Endothelial cell of umbilical vein (primary cell): ENCODE data around the gene CTR9. TPM values are rescaled to one million over a fixed set of nuclear protein-coding genes. Genes with fewer than 3 reads are reported as not detected.

ENCODE experiments used
- BruUV-seq: library from RNA; stranded (reverse); fragments of 400-500 nt; replicated peaks from 2 replicates; lab custom pipeline; 2021; lab: Mats Ljungman, UMichigan
- CTCF ChIA-PET: fragments of 300-600, 350-600 bp; sonication (Branson Sonifier 250); formaldehyde crosslinking; loops from one replicate; lab custom pipeline; 2021; ENCODE audit warnings: antibody characterized with exemption, inconsistent platforms; lab: Charles Lee
- POLR2A ChIA-PET: fragments of 300-600, 350-600 bp; sonication (Branson Sonifier 250); formaldehyde crosslinking; loops from one replicate; lab custom pipeline; 2021; ENCODE audit warnings: antibody characterized with exemption, inconsistent platforms; lab: Charles Lee
- DNase-seq: peaks from one replicate; pipeline ENCODE4 v3.0.0-alpha.2; 2011; ENCODE audit warnings: low read depth, low spot score
- FAIRE-seq: peaks from 2 replicates; lab custom pipeline; 2011; peaks lifted over from hg19 to GRCh38; lab: Jason Lieb, UNC
- H2AFZ ChIP-seq: 2 replicates; pipeline ENCODE4 v1.6.0; 2012; ENCODE audit warnings: low read depth, low read length, control low read depth, inconsistent platforms
- H3K27ac ChIP-seq: 2 replicates; pipeline ENCODE4 v1.5.1; 2011; ENCODE audit warnings: low read depth, mild to moderate bottlenecking, control low read depth, low read length, moderate library complexity; ENCODE audit not compliant: insufficient read depth
- H3K27me3 ChIP-seq, 2 experiments: 2 replicates each; pipeline versions ENCODE4 v1.6.0 to v1.6.1; 2011; ENCODE audit warnings: low read length in 2 of 2, mixed read lengths in 1 of 2; ENCODE audit not compliant: control insufficient read depth in 2 of 2, insufficient read depth in 2 of 2
- H3K36me3 ChIP-seq, 2 experiments: 2 replicates in 1 of 2; 3 replicates in 1 of 2; pipeline ENCODE4 v1.5.1; 2011; ENCODE audit warnings: low read length in 2 of 2, mild to moderate bottlenecking in 1 of 2, moderate library complexity in 1 of 2; ENCODE audit not compliant: control insufficient read depth in 2 of 2, insufficient read depth in 2 of 2; ENCODE audit errors: extremely low read depth in 1 of 2
- H3K4me1 ChIP-seq: 3 replicates; pipeline ENCODE4 v1.5.1; 2011; ENCODE audit warnings: mild to moderate bottlenecking, low read length; ENCODE audit not compliant: control insufficient read depth, insufficient read depth; ENCODE audit errors: extremely low read depth
- H3K4me2 ChIP-seq: 2 replicates; pipeline ENCODE4 v1.6.1; 2011; ENCODE audit warnings: low read length, control low read depth, mixed read lengths; ENCODE audit not compliant: insufficient read depth
- H3K4me3 ChIP-seq, 3 experiments: fragments of 200-600 bp in 1 of 3; sonication (generic), shearing (Covaris generic) in 1 of 3; replicated peaks in 1 of 3; 2 replicates each; pipeline ENCODE4 v1.5.1; 2011 to 2016; ENCODE audit warnings: control low read depth in 3 of 3, low read length in 3 of 3, mild to moderate bottlenecking in 2 of 3, inconsistent platforms in 1 of 3, low read depth in 1 of 3, moderate library complexity in 1 of 3; ENCODE audit not compliant: insufficient read depth in 1 of 3
- H3K79me2 ChIP-seq: 2 replicates; pipeline ENCODE4 v1.6.0; 2012; ENCODE audit warnings: low read length, inconsistent platforms; ENCODE audit not compliant: control insufficient read depth, insufficient read depth
- H3K9ac ChIP-seq: replicated peaks from 2 replicates; pipeline ENCODE3; 2011; ENCODE audit warnings: low read length, control low read depth; ENCODE audit not compliant: insufficient read depth; ENCODE audit errors: extremely low read depth
- H3K9me1 ChIP-seq: replicated peaks from 3 replicates; pipeline ENCODE4 v1.6.0; 2011; ENCODE audit warnings: mild to moderate bottlenecking, low read length; ENCODE audit not compliant: control insufficient read depth, insufficient read depth; ENCODE audit errors: extremely low read depth
- H3K9me3 ChIP-seq: replicated peaks from 2 replicates; pipeline ENCODE4 v1.5.1; 2012; ENCODE audit warnings: low read length, inconsistent platforms; ENCODE audit not compliant: control insufficient read depth, insufficient read depth
- H4K20me1 ChIP-seq: replicated peaks from 2 replicates; pipeline ENCODE3; 2011; ENCODE audit warnings: mild to moderate bottlenecking, low read length; ENCODE audit not compliant: control insufficient read depth, insufficient read depth; ENCODE audit errors: extremely low read depth
- CTCF ChIP-seq, 2 donors: IDR thresholded peaks; 1 replicate in 1 of 2; 2 replicates in 1 of 2; pipeline ENCODE4 v1.5.1; 2011; ENCODE audit warnings: low read length in 2 of 2, mild to moderate bottlenecking in 2 of 2, moderate library complexity in 2 of 2, control low read depth in 1 of 2, inconsistent platforms in 1 of 2, low read depth in 1 of 2; ENCODE audit not compliant: insufficient read depth in 1 of 2; ENCODE audit errors: extremely low read depth in 1 of 2
- EZH2 ChIP-seq: IDR thresholded peaks from 2 replicates; pipeline ENCODE4 v1.6.1; 2012; ENCODE audit warnings: borderline replicate concordance, low read depth, mild to moderate bottlenecking, moderate library complexity, low read length, inconsistent platforms; ENCODE audit not compliant: severe bottlenecking
- FOS ChIP-seq: IDR thresholded peaks from 2 replicates; pipeline ENCODE4 v1.6.1; 2011; ENCODE audit warnings: mild to moderate bottlenecking, low read length, moderate library complexity, borderline replicate concordance; ENCODE audit not compliant: insufficient read depth
- GATA2 ChIP-seq: IDR thresholded peaks from 2 replicates; pipeline ENCODE4 v1.7.0; 2011; ENCODE audit warnings: low read depth, mild to moderate bottlenecking, moderate library complexity, mixed read lengths, low read length; ENCODE audit not compliant: insufficient read length, insufficient read depth
- JUN ChIP-seq: IDR thresholded peaks from 2 replicates; pipeline ENCODE4 v1.6.1; 2011; ENCODE audit warnings: borderline replicate concordance, low read depth; ENCODE audit not compliant: insufficient read length, insufficient read depth
- MYC ChIP-seq: IDR thresholded peaks from one replicate; pipeline ENCODE4 v1.6.1; 2011; ENCODE audit warnings: mild to moderate bottlenecking, low read depth, low read length
- POLR2A ChIP-seq: IDR thresholded peaks from 2 replicates; pipeline ENCODE4 v1.6.1; 2012; ENCODE audit warnings: low read depth, mild to moderate bottlenecking, control low read depth, low read length
- POLR2AphosphoS5 ChIP-seq: IDR thresholded peaks from 2 replicates; pipeline ENCODE4 v1.6.1; 2012; ENCODE audit warnings: low read depth, mild to moderate bottlenecking, control low read depth, low read length, moderate library complexity; ENCODE audit not compliant: insufficient read depth
- dilution Hi-C: fragments of 300-500 bp; cut with MboI; formaldehyde crosslinking; loops from one replicate; pipeline ENCODE4 v1.15.0; 2019; ENCODE audit warnings: low sequenced_read_pairs; ENCODE audit not compliant: extremely low pct_ligation_motif_present
- intact Hi-C: fragments of 100-400 bp; cut with micrococcal nuclease; formaldehyde crosslinking; loops from one replicate; pipeline ENCODE4 v1.10.0; 2022
- polyA plus RNA-seq, 4 experiments: library from polyadenylated mRNA; depleted of rRNA in 3 of 4; stranded (reverse) in 3 of 4; unstranded in 1 of 4; fragments of >200 nt; gene quantifications; 2 replicates each; pipeline versions ENCODE4 v1.2.1 to v1.2.3, GENCODE V29; 2011 to 2012; ENCODE audit warnings: missing spikeins in 1 of 4
- total RNA-seq: library from RNA; stranded (reverse); gene quantifications from 2 replicates; pipeline ENCODE4 v1.2.3, GENCODE V29; 2021
- TF ChIP-seq, protein P1 (sequence below): IDR thresholded peaks from 2 replicates; pipeline ENCODE4 v1.6.1; 2011; ENCODE audit not compliant: insufficient read depth, insufficient read length

Gene CTR9
- total and polyA plus RNA-seq, 2 donors (not counting 3 experiments of a cell fraction or from before 2014, with no cell fraction given), result 7.5 to 33.2 TPM

DNA sequence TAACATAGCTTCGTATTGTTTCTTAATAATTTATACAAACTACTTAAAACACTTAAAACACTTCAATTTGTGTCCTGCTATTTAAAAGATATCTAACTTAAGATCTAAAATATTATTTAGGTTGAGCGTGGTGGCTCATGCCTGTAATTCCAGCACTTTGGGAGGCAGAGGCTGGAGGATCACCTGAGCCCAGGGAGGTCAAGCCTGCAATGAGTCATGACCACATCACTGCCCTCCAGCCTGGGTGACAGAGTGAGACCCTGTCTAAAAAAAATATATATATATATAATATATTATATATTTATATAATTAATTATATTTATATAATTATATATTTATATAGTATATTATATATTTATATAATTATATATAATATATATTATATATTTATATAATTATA is 4.2 kb upstream of the CTR9 start:
- FAIRE-seq (no peak), DNase-seq (no peak)
- Histone ChIP-seq H3K4me3 (no peak overlapping the region), H3K4me1 (peaks cover 7% of the 10 kb centered on the region), H3K9ac (no peak overlapping the region), H3K9me1 (no peaks in the 10 kb centered on the region), H3K36me3 (no peaks in the 10 kb centered on the region), H4K20me1 (peaks cover under 1% of the 10 kb centered on the region), H3K79me2 (peaks cover 8% of the 10 kb centered on the region), H3K27me3 (no peaks in the 10 kb centered on the region), H3K9me3 (no peaks in the 10 kb centered on the region), H3K4me2 (no peak overlapping the region), H2AFZ (no peak overlapping the region), H3K27ac (no peak overlapping the region)
- POLR2A ChIA-PET, result no interaction called here
- intact Hi-C loops, result no loop called here
- no TSS peak for BruUV-seq
- CTCF ChIA-PET, result no interaction called here
- TF ChIP-seq EZH2, result no peak
- TF ChIP-seq CTCF (IDR thresholded peaks at IDR 0.05; ENCODE audit: extremely low read depth in 1 of 2, insufficient read depth in 1 of 2, low read depth in 1 of 2, low read length in 2 of 2), result no peak
- TF ChIP-seq MYC, result no peak
- TF ChIP-seq FOS, result no peak
- no peak for TF ChIP-seq JUN
- no peak for TF ChIP-seq POLR2A
- TF ChIP-seq, protein P1, sequence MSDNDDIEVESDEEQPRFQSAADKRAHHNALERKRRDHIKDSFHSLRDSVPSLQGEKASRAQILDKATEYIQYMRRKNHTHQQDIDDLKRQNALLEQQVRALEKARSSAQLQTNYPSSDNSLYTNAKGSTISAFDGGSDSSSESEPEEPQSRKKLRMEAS, result no peak
- no peak for TF ChIP-seq GATA2
- no peak for TF ChIP-seq POLR2AphosphoS5
- dilution Hi-C loops, result no loop called here
